PFSK-1 (cell line): ENCODE measurements around the gene CTSE.

Source experiments
- POLR2AphosphoS5 ChIP-seq: IDR thresholded peaks from 2 replicates; pipeline ENCODE4 v1.6.1; 2012; ENCODE audit warnings: low read depth, mild to moderate bottlenecking, control low read depth, low read length, moderate library complexity
- REST ChIP-seq, 2 experiments: IDR thresholded peaks; 2 replicates each; pipeline versions ENCODE4 v1.6.1 to v1.8.0; 2011 to 2012; ENCODE audit warnings: low read depth in 2 of 2, low read length in 2 of 2, control low read depth in 1 of 2, inconsistent platforms in 1 of 2, mild to moderate bottlenecking in 1 of 2, moderate library complexity in 1 of 2; ENCODE audit not compliant: insufficient read depth in 1 of 2
- TAF1 ChIP-seq: IDR thresholded peaks from 2 replicates; pipeline ENCODE4 v1.6.1; 2012; ENCODE audit warnings: low read length, control low read depth, borderline replicate concordance; ENCODE audit not compliant: insufficient read depth

- TF ChIP-seq POLR2AphosphoS5 (no peak), TAF1 (no peak), REST (IDR thresholded peaks at IDR 0.05; ENCODE audit: insufficient read depth in 1 of 2, low read depth in 2 of 2, low read length in 2 of 2) (no peak)
Measured at GRCh38 chr1:205972081-205972480, 51.6 kb downstream of the CTSE start.
